NCI-H1694 treated with DMSO at 0.1 percent for 48 hours (cell line): Measurements from ENCODE around the gene TMEM60.
"Not testable (repeated sequence)": the region's sequence is repeated elsewhere in the genome, so short reads cannot be mapped to it uniquely, and the experiment has no call there.

Source experiments
- DNase-seq: peaks from one replicate; lab custom pipeline; 2025; lab: John Stamatoyannopoulos, UW

Gene TMEM60, protein sequence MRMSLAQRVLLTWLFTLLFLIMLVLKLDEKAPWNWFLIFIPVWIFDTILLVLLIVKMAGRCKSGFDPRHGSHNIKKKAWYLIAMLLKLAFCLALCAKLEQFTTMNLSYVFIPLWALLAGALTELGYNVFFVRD

GRCh38 chr7:77798394-77799077 lies at the start of gene TMEM60, which contains the start of gene PHTF2:
TSS of gene TMEM60 (minus strand) at chr7:77798434. CDS start at chr7:77794373, 4,061 bp downstream.
TSS of gene PHTF2 (plus strand) at chr7:77798773.
- DNase-seq: peak; percentile 100

DNA sequence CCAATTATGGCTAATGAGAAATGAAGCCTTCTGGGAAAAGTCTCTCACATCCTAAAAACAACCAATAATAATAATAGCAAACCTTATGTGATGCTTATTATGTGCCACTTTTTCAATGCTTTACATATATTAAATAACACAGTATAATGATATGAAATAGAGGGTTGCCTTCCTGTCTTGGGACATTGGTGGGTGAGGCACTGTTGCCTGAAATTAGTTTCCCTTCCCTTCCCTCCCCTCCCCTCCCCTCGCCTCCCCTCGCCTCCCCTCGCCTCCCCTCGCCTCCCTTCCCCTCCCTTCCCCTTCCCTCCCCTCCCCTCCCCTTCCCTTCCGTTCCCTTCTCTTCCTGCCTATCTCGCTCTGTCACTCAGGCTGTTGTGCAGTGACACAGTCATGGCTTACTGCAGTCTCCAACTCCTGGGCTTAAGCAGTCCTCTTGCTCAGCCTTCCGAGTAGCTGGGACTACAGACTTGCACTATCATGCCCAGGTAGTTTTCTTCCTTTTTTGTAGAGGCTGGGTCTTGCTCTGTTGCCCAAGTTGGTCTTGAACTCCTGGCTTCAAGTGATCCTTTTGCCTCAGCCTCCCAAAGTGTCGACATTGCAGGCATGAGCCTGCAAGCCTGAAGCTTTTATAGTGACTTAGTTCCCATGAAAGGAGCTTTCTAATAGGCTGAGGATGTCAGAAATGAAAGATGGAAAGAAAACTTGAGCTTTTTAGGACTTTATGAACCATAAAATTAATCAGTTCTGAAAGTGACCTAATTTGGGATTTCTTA lies 48.3 kb upstream of the TMEM60 start:
- no peak for DNase-seq

DNA sequence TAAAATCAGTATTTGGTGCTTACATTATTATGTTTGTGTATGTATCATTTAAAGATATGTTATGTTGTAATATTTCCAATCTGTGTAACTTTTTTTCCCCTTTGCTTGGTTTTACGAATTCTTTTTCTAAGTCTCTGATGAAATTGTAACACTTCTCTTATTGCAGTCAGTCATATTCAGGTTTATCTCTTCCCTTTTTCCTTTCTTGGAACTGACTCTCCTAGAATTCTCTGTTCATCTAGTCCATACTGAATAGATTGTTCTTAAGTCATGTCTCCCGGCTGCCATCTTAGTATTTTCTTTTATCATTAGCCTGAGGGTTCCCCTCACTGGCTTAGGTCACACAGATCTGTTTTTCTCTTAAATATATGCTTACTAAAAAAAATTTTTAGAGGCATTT lies 45.0 kb upstream of the TMEM60 start:
- no peak for DNase-seq

DNA sequence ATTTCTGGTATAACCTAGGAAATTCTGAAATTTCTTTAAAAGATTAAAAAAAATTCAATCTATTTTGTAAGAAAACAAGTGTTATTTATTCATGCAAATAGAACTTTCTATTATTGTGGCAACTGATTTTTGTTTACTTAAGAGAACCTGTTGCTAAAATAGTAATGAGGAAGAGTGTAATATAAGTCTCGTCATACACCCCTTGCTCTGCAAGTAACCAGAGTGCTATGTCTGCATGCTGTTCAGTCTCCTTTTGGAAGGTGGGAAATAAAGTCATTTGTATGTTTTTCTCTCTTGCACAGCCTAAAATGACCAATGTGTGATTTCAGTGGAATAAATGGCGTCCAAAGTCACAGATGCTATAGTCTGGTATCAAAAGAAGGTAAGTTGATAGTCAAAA lies 41.7 kb upstream of the TMEM60 start:
- DNase-seq: no peak

- no peak for DNase-seq
Measured at GRCh38 chr7:77838929-77839491, 40.8 kb upstream of the TMEM60 start.

GRCh38 chr7:77837966-77838365 lies 39.7 kb upstream of the TMEM60 start:
- DNase-seq: no peak

DNA sequence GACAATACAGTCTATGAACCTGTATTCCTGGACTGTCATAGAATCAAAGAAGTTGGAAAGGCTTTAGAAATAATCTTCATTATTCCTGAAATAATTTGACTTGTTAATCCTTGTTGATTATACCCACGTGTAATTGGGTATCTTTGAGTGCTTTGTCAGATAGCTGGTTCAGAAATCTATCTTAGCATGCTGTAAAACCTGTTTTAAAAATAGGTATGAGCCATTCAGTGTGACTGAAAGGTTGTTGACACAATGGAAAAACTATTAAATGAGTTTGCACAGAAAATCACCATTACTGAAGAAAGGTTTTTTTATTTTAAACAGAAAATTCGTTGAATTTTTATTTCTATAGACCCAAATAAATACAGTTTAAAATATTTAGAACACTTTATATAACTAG lies 39.0 kb upstream of the TMEM60 start:
- DNase-seq: no peak

DNA sequence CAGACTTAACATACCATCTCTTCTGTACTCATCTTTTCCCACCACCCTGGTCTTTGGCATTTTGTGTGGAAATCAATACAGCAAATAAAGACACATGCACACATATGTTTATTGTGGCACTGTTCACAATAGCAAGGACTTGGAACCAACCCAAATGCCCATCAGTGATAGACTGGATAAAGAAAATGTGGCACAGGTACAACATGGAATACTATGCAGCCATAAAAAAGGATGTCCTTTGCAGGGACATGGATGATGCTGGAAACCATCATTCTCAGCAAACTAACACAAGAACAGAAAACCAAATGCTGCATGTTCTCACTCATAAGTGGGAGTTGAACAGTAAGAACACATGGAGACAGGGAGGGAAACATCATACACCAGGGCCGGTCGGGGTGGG lies 38.2 kb upstream of the TMEM60 start:
- DNase-seq: not testable (repeated sequence)

GRCh38 chr7:77833136-77833535 lies 34.9 kb upstream of the TMEM60 start:
- no peak for DNase-seq

- DNase-seq: no peak
Measured at GRCh38 chr7:77831953-77832352, 33.7 kb upstream of the TMEM60 start.

- no peak for DNase-seq
Measured at GRCh38 chr7:77831481-77831880, 33.2 kb upstream of the TMEM60 start.

DNA sequence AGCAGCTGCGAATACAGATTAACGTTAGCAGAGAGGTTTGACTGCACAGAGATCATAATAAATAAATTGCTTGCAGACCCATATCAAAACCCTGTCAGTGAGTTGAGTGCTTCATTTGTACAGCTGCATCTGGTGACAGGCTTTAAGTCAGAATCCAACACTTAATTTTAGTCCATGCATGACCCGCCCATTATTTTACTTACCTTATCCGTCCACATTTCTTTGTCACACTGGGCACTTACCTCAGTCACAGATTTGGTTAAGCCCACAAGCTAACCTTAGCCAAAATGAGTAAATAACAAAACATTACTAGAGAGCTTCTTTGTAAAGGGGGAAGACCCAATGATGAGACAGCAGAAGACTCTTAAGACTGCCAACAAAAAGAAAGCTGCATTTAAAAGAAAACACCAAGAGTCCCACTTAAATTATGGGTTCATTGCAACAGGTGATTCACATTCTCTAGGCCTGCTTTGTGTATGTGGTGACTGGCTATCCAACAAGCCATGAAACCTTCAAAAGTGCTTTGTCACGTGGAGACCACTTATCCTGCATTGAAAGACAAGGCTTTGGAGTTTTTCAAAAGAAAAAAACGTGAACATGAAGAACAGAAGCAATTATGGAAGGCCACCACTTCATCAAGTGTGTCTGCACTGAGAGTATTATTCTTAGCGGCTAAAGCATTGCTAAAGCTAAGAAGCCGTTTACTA lies 32.6 kb upstream of the TMEM60 start:
- no peak for DNase-seq

DNA sequence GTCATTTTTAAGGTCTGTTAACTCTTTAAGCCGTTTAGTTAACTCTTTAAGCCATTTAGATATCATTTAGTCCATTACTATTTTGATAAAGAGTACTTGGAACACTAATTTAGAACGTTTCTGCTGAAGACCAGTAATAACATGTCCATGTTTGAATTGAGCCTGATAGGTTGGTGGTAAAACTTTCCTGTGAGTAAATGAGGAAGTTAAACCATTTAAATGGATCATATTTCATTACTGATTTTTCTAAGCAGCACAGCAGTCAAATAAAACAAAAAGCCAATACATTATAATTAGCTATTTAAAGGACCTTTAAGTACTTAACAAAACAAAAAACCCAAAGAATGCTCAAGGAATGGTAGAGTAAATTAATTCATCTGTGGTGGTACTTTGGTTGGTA lies 29.8 kb upstream of the TMEM60 start:
- DNase-seq: no peak

DNA sequence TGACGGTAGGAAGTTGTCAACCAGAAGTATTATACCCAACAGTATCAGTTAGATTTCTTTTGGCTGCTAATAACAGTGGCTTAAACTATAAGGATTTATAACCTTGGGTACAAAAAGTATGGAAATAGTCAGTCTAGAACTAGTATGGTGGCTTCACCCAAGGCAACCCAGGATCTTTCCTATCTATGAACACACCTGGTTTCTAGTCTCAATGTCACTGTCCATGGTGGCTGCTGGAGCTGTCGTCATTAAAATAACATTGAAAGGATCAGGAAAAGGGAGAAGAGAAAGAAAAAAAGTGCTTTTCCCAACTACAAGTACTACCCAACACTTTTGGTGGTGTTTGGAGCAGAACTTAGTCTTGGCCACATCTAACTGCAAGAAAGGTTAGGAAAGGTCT lies 28.1 kb upstream of the TMEM60 start:
- DNase-seq: no peak

GRCh38 chr7:77825131-77825530 lies 26.9 kb upstream of the TMEM60 start:
- no peak for DNase-seq

- DNase-seq: no peak
Measured at GRCh38 chr7:77824636-77825035, 26.4 kb upstream of the TMEM60 start.

DNA sequence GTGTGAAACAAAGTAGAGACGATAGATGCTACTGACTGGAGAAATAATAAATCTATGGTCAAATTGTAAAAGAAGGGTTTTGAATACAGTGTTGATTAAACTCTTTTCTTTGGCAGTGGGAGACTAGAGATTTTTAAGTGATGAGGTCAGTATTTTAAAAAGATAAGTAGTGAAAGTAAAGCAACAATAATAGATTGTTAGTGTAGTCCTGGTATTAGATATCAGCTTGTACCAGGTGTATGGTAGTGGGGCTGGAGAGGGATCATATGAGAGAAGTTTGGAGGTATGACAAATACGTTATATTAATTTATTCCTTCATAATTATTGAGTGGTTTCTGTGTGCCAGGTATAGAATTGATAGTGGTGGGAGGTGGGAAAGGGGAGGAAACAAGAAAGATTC lies 25.6 kb upstream of the TMEM60 start:
- no peak for DNase-seq

- no peak for DNase-seq
Measured at GRCh38 chr7:77822269-77822668, 24.0 kb upstream of the TMEM60 start.

- no peak for DNase-seq
Measured at GRCh38 chr7:77820967-77821366, 22.7 kb upstream of the TMEM60 start.

GRCh38 chr7:77819021-77819420 lies 20.8 kb upstream of the TMEM60 start:
- DNase-seq: no peak

DNA sequence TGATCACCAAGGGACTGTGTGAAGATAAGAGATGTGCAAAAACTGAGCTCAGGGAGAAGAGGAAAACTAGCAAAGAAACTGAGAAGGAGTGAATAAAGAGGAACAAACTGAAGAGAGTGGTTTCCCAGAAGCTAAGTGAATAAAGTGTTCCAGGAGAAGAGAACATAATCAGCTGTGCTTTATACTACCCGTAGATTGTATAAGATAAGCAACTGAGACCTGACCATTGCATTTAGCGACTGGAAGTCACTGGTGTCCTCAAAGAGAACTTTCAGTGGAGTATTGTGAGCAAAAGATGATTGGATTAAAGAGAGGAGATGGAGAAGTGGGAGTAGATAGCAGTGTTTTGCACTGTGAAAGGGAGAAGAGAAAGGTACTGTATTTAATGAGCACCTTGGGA lies 14.9 kb upstream of the TMEM60 start:
- no peak for DNase-seq

GRCh38 chr7:77812290-77812685 lies 14.1 kb upstream of the TMEM60 start:
- no peak for DNase-seq
